GM19351 (cell line): ENCODE measurements around the gene STARD10.
"Not testable (repeated sequence)": the region's sequence is repeated elsewhere in the genome, so short reads cannot be mapped to it uniquely, and the experiment has no call there.

Source experiments
- ATAC-seq: cut with Tn5 transposase; IDR thresholded peaks from one replicate; pipeline ENCODE4 v1.9.1; 2021; ENCODE audit warnings: mild to moderate bottlenecking, moderate library complexity; ENCODE audit not compliant: unreplicated experiment

STARD10 gene

GRCh38 chr11:72826191-72826941 lies 32.5 kb upstream of the STARD10 start:
- ATAC-seq, result no peak

GRCh38 chr11:72825661-72826060 lies 31.8 kb upstream of the STARD10 start:
- no peak for ATAC-seq

GRCh38 chr11:72824811-72825505 lies 31.1 kb upstream of the STARD10 start:
- ATAC-seq, result no peak

GRCh38 chr11:72824020-72824419 lies 30.2 kb upstream of the STARD10 start:
- no peak for ATAC-seq

GRCh38 chr11:72823105-72823804 lies 29.4 kb upstream of the STARD10 start:
- no peak for ATAC-seq

- peak; percentile 62 for ATAC-seq
Observed at GRCh38 chr11:72821920-72822799, 28.3 kb upstream of the STARD10 start.

GRCh38 chr11:72821221-72821919 lies 27.5 kb upstream of the STARD10 start:
- ATAC-seq, result no peak

GRCh38 chr11:72820439-72821139 lies 26.7 kb upstream of the STARD10 start:
- ATAC-seq, result no peak

- ATAC-seq, result no peak
Observed at GRCh38 chr11:72818971-72819370, 25.1 kb upstream of the STARD10 start.

GRCh38 chr11:72817966-72818365 lies 24.1 kb upstream of the STARD10 start:
- no peak for ATAC-seq

- ATAC-seq, result no peak
Observed at GRCh38 chr11:72816404-72816990, 22.6 kb upstream of the STARD10 start.

- ATAC-seq, result no peak
Observed at GRCh38 chr11:72815110-72815618, 21.3 kb upstream of the STARD10 start.

- ATAC-seq, result peak; percentile 48
Observed at GRCh38 chr11:72814286-72815109, 20.7 kb upstream of the STARD10 start, which contains the start of gene ATG16L2. Gene ATG16L2, plus strand, starts transcription at chr11:72814411. Its CDS starts 35 bp downstream, at chr11:72814446.

GRCh38 chr11:72813740-72814285 lies 20.0 kb upstream of the STARD10 start:
- ATAC-seq, result peak; percentile 42

- peak; percentile 34 for ATAC-seq
Observed at GRCh38 chr11:72812967-72813739, 19.3 kb upstream of the STARD10 start.

GRCh38 chr11:72812604-72812966 lies 18.7 kb upstream of the STARD10 start:
- ATAC-seq, result no peak

- ATAC-seq, result not testable (repeated sequence)
Observed at GRCh38 chr11:72811686-72812085, 17.8 kb upstream of the STARD10 start.
